HCT116 (cell line): ENCODE data around the gene PLCB4. TPM values are rescaled to one million over a fixed set of nuclear protein-coding genes. Genes with fewer than 3 reads are reported as not detected.

ENCODE experiments used
- ATAC-seq: fragments of 200-7000 bp; cut with Tn5 transposase; 2 replicates; pipeline ENCODE4 v1.9.1; 2020; ENCODE audit warnings: mild to moderate bottlenecking, moderate library complexity
- BruUV-seq: library from RNA; stranded (reverse); fragments of 400-500 nt; replicated peaks from 2 replicates; lab custom pipeline; 2021; lab: Mats Ljungman, UMichigan
- CTCF ChIA-PET: fragments of 300-600 bp; sonication (Branson Sonifier 250); formaldehyde crosslinking; loops from one replicate; lab custom pipeline; 2021; ENCODE audit warnings: antibody characterized with exemption; lab: Charles Lee
- POLR2A ChIA-PET: fragments of 300-600, 350-600 bp; sonication (Branson Sonifier 250); formaldehyde crosslinking; loops from one replicate; lab custom pipeline; 2021; ENCODE audit warnings: antibody characterized with exemption; lab: Charles Lee
- RAD21 ChIA-PET, 2 experiments: fragments of 300-600 bp; sonication (Branson Sonifier 250); formaldehyde crosslinking; loops; one replicate each; lab custom pipeline; 2023; ENCODE audit warnings: low total read pairs in 2 of 2; ENCODE audit not compliant: uncharacterized antibody in 2 of 2, unreplicated experiment in 2 of 2, low non-redundant PET in 1 of 2; lab: Charles Lee
- DNase-seq: peaks from one replicate; pipeline ENCODE4 v3.0.0-alpha.2; 2010; ENCODE audit warnings: low read depth, low spot score
- H2AFZ ChIP-seq: fragments of 200-600 bp; shearing (Covaris generic), sonication (generic); 2 replicates; pipeline ENCODE4 v1.6.1; 2017; ENCODE audit warnings: low read depth, mixed run types, mixed read lengths, antibody characterized with exemption, low read length; ENCODE audit not compliant: poor library complexity, severe bottlenecking
- H3K27ac ChIP-seq: 2 replicates; pipeline ENCODE4 v1.5.1; 2012; ENCODE audit warnings: low read depth, low read length
- H3K27me3 ChIP-seq: fragments of 200-600 bp; sonication (generic); 2 replicates; pipeline ENCODE4 v1.6.1; 2016; ENCODE audit warnings: mixed run types, low read length, mixed read lengths; ENCODE audit not compliant: insufficient read depth
- H3K36me3 ChIP-seq, 2 experiments: fragments of 200-500 bp in 1 of 2; fragments of 200-600 bp in 1 of 2; sonication (Bioruptor generic) in 1 of 2; sonication (generic) in 1 of 2; 2 replicates each; pipeline versions ENCODE4 v1.5.1 to v1.6.1; 2014 to 2016; ENCODE audit warnings: low read length in 2 of 2, inconsistent platforms in 1 of 2, mixed read lengths in 1 of 2, mixed run types in 1 of 2; ENCODE audit not compliant: insufficient read depth in 2 of 2, control insufficient read depth in 1 of 2
- H3K4me1 ChIP-seq, 2 experiments: fragments of 200-600 bp in 1 of 2; sonication (generic) in 1 of 2; 2 replicates each; pipeline versions ENCODE4 v1.5.1 to v1.6.1; 2012 to 2017; ENCODE audit warnings: low read length in 2 of 2, inconsistent platforms in 1 of 2, mild to moderate bottlenecking in 1 of 2, mixed read lengths in 1 of 2, mixed run types in 1 of 2, moderate library complexity in 1 of 2; ENCODE audit not compliant: insufficient read depth in 2 of 2, control insufficient read depth in 1 of 2
- H3K4me2 ChIP-seq: fragments of 200-600 bp; sonication (generic); 2 replicates; pipeline ENCODE4 v1.6.1; 2017; ENCODE audit warnings: mixed run types, low read length, mixed read lengths
- H3K4me3 ChIP-seq, 2 experiments: fragments of 200-600 bp in 1 of 2; sonication (generic) in 1 of 2; replicated peaks in 1 of 2; 2 replicates each; pipeline ENCODE4 v1.5.1; 2011 to 2016; ENCODE audit warnings: low read length in 2 of 2, control low read depth in 1 of 2, low read depth in 1 of 2, mild to moderate bottlenecking in 1 of 2, mixed read lengths in 1 of 2, mixed run types in 1 of 2
- H3K79me2 ChIP-seq: fragments of 200-600 bp; sonication (generic); 2 replicates; pipeline ENCODE4 v1.6.1; 2017; ENCODE audit warnings: mild to moderate bottlenecking, mixed run types, low read length, moderate library complexity, mixed read lengths; ENCODE audit not compliant: insufficient read depth
- H3K9ac ChIP-seq: fragments of 200-600 bp; sonication (generic); 2 replicates; pipeline ENCODE4 v1.6.1; 2016; ENCODE audit warnings: low read length, mixed read lengths
- H3K9me2 ChIP-seq: fragments of 200-600 bp; sonication (generic), shearing (Covaris generic); 2 replicates; pipeline ENCODE4 v1.6.1; 2017; ENCODE audit warnings: mixed run types, mild to moderate bottlenecking, moderate library complexity; ENCODE audit not compliant: insufficient read depth
- H3K9me3 ChIP-seq, 2 experiments: fragments of 200-500 bp in 1 of 2; fragments of 200-600 bp in 1 of 2; sonication (Bioruptor generic) in 1 of 2; sonication (generic) in 1 of 2; 2 replicates each; pipeline ENCODE4 v1.6.1; 2014 to 2017; ENCODE audit warnings: low read length in 2 of 2, mixed read lengths in 2 of 2, inconsistent platforms in 1 of 2, low read depth in 1 of 2, mild to moderate bottlenecking in 1 of 2, mixed run types in 1 of 2, moderate library complexity in 1 of 2; ENCODE audit not compliant: control insufficient read depth in 1 of 2, insufficient read depth in 1 of 2
- H4K20me1 ChIP-seq: fragments of 200-600 bp; sonication (generic), shearing (Covaris generic); 2 replicates; pipeline ENCODE4 v1.6.1; 2017; ENCODE audit warnings: mixed run types, mild to moderate bottlenecking, moderate library complexity; ENCODE audit not compliant: insufficient read depth
- ATF3 ChIP-seq: IDR thresholded peaks from 2 replicates; pipeline ENCODE4 v1.6.1; 2012
- CBX3 ChIP-seq: IDR thresholded peaks from 2 replicates; pipeline ENCODE4 v1.6.1; 2012; ENCODE audit warnings: low read depth
- CEBPB ChIP-seq: IDR thresholded peaks from 2 replicates; pipeline ENCODE4 v1.6.1; 2012; ENCODE audit warnings: low read depth
- CTCF ChIP-seq, 3 experiments: fragments of 200-600 bp in 1 of 3; sonication (generic) in 1 of 3; IDR thresholded peaks in 2 of 3; conservative IDR thresholded peaks in 1 of 3; 2 replicates each; pipeline ENCODE4 v1.5.1; 2012 to 2017; ENCODE audit warnings: low read depth in 2 of 3, low read length in 2 of 3, antibody characterized with exemption in 1 of 3, borderline replicate concordance in 1 of 3, control low read depth in 1 of 3, mild to moderate bottlenecking in 1 of 3, mixed read lengths in 1 of 3, mixed run types in 1 of 3, moderate library complexity in 1 of 3; ENCODE audit not compliant: insufficient read depth in 1 of 3
- EGR1 ChIP-seq: IDR thresholded peaks from 2 replicates; pipeline ENCODE4 v1.6.1; 2012; ENCODE audit warnings: low read depth
- FOSL1 ChIP-seq: IDR thresholded peaks from 2 replicates; pipeline ENCODE4 v1.6.1; 2012; ENCODE audit warnings: low read depth
- JUND ChIP-seq: IDR thresholded peaks from 2 replicates; pipeline ENCODE4 v1.6.1; 2012
- POLR2AphosphoS5 ChIP-seq: IDR thresholded peaks from 2 replicates; pipeline ENCODE4 v1.6.1; 2011; ENCODE audit warnings: mild to moderate bottlenecking, low read depth, low read length, moderate library complexity
- RAD21 ChIP-seq: IDR thresholded peaks from 2 replicates; pipeline ENCODE4 v1.6.1; 2012; ENCODE audit warnings: low read depth, mild to moderate bottlenecking
- SIN3A ChIP-seq: IDR thresholded peaks from 2 replicates; pipeline ENCODE4 v1.6.1; 2012; ENCODE audit warnings: low read depth
- SP1 ChIP-seq: IDR thresholded peaks from 2 replicates; pipeline ENCODE4 v1.6.1; 2012; ENCODE audit warnings: low read depth
- SRF ChIP-seq: IDR thresholded peaks from 2 replicates; pipeline ENCODE4 v1.6.1; 2012; ENCODE audit warnings: low read depth
- YY1 ChIP-seq: IDR thresholded peaks from 2 replicates; pipeline ENCODE4 v1.6.1; 2011; ENCODE audit warnings: low read length, low read depth, moderate library complexity, mild to moderate bottlenecking; ENCODE audit not compliant: insufficient replicate concordance; ENCODE audit errors: extremely low read depth
- ZFX ChIP-seq: fragments of 450-650 bp; IDR thresholded peaks from 2 replicates; pipeline ENCODE4 v1.6.1; 2017
- ZNF274 ChIP-seq: fragments of 200-500 bp; sonication (Bioruptor generic); IDR thresholded peaks from 2 replicates; pipeline ENCODE4 v1.6.1; 2014; ENCODE audit warnings: mild to moderate bottlenecking, low read depth, low read length, inconsistent platforms
- intact Hi-C: fragments of 100-400 bp; cut with micrococcal nuclease; formaldehyde crosslinking; loops from 2 replicates; pipeline ENCODE4 v1.10.0; 2022
- total RNA-seq: library from RNA; stranded (reverse); gene quantifications from one replicate; pipeline ENCODE4 v1.2.1, GENCODE V29; 2021; ENCODE audit not compliant: unreplicated experiment
- TF ChIP-seq, protein P1 (sequence below): IDR thresholded peaks from 2 replicates; pipeline ENCODE4 v1.6.1; 2012

The PLCB4 gene
- total RNA-seq, 1 experiment from 2014 or later = 2.5 TPM

GRCh38 chr20:9051508-9051907, 17.4 kb upstream of the PLCB4 start:
- Histone ChIP-seq H4K20me1 (no peaks in the 10 kb centered on the region), H2AFZ (peak overlapping the region; percentile 3), H3K4me1 (peaks cover 22 to 36% of the 10 kb centered on the region in 2 experiments), H3K27me3 (no peaks in the 10 kb centered on the region)
- no TSS peak for BruUV-seq
- no peak for TF ChIP-seq ZFX
- no peak for TF ChIP-seq EGR1
- peak; percentile 18; the same call in 1 of the 2 replicates for TF ChIP-seq RAD21
- TF ChIP-seq POLR2AphosphoS5 = peak; percentile 14; the same call in 1 of the 2 replicates
- TF ChIP-seq JUND = peak; percentile 93
- no peak; the same call in 1 of the 2 replicates for TF ChIP-seq ATF3
- TF ChIP-seq SIN3A = peak; percentile 39; the same call in 1 of the 2 replicates
- peak; percentile 54; the same call in 1 of the 2 replicates for TF ChIP-seq SRF
- peak; percentile 54; the same call in 1 of the 2 replicates for TF ChIP-seq CBX3
- no peak for TF ChIP-seq YY1
- no peak for TF ChIP-seq ZNF274
- no peak for TF ChIP-seq CTCF (IDR thresholded peaks at IDR 0.05 in 2 of 3, conservative IDR thresholded peaks at IDR 0.05 in 1 of 3; ENCODE audit: borderline replicate concordance in 1 of 3, insufficient read depth in 1 of 3, low read depth in 2 of 3, low read length in 2 of 3)
- peak; percentile 91 for TF ChIP-seq CEBPB
- TF ChIP-seq, protein P1, sequence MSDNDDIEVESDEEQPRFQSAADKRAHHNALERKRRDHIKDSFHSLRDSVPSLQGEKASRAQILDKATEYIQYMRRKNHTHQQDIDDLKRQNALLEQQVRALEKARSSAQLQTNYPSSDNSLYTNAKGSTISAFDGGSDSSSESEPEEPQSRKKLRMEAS = no peak
- TF ChIP-seq SP1 = peak; percentile 83
- TF ChIP-seq FOSL1 = peak; percentile 95
- TF ChIP-seq, all 23 proteins: peak for 9
- ChIA-PET CTCF (interaction anchor here (0.7 kb wide), 1 partner anchor 198 kb away, joined by 3 read pairs; no protein-coding TSS in a partner anchor), POLR2A (interaction anchor here (0.5 to 1.0 kb wide), 2 partner anchors 9 to 16 kb away, joined by 3 read pairs; no protein-coding TSS in a partner anchor), RAD21 (no interaction called here)
- Histone ChIP-seq H3K9ac (peak overlapping the region; percentile 61), H3K4me2 (peak overlapping the region; percentile 86), H3K27ac (peak overlapping the region; percentile 80; the same call in 1 of the 2 replicates), H3K4me3 (peak overlapping the region; percentile 38 to 57), H3K79me2 (no peaks in the 10 kb centered on the region), H3K9me3 (0 out of 4 replicates have a peak, but pooled peaks cover 0 to 5% of the 10 kb centered on the region in 2 experiments), H3K9me2 (no peaks in the 10 kb centered on the region), H3K36me3 (no peaks in the 10 kb centered on the region)
- ATAC-seq (peak; percentile 91), DNase-seq (peak; percentile 86)
- intact Hi-C loops = no loop called here
